ENCODE results near the gene SNRPA1.

SNRPA1 gene

GRCh38 chr15:101310508-101310907 is 15.5 kb upstream of the SNRPA1 start:
- TF ChIP-seq, protein P1, sequence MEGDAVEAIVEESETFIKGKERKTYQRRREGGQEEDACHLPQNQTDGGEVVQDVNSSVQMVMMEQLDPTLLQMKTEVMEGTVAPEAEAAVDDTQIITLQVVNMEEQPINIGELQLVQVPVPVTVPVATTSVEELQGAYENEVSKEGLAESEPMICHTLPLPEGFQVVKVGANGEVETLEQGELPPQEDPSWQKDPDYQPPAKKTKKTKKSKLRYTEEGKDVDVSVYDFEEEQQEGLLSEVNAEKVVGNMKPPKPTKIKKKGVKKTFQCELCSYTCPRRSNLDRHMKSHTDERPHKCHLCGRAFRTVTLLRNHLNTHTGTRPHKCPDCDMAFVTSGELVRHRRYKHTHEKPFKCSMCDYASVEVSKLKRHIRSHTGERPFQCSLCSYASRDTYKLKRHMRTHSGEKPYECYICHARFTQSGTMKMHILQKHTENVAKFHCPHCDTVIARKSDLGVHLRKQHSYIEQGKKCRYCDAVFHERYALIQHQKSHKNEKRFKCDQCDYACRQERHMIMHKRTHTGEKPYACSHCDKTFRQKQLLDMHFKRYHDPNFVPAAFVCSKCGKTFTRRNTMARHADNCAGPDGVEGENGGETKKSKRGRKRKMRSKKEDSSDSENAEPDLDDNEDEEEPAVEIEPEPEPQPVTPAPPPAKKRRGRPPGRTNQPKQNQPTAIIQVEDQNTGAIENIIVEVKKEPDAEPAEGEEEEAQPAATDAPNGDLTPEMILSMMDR (conservative IDR thresholded peaks at IDR 0.05; ENCODE audit: low read length), result no peak
- no peak for DNase-seq (ENCODE audit: low read depth)
- H3K4me3 ChIP-seq (ENCODE audit: low read length), result no peak overlapping the region

DNA sequence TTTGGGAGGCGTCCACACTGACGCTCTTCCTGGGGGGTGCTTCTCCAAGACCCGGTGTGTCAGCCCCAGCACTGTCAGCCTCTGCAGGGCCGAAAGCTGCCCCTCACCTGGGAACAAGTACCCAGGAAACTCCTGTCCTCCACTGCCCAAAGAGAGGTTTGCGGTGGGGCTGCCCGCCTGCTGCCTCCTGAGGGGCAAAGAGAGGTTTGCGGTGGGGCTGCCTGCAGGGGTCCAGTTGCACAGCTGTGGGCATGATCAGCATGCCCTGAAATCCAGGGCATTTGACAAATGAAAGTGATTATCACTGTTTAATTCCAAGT is 15.1 kb upstream of the SNRPA1 start:
- no peak for DNase-seq (ENCODE audit: low read depth)
- H3K4me3 ChIP-seq (ENCODE audit: low read length), result no peak overlapping the region
- TF ChIP-seq, protein P1 (conservative IDR thresholded peaks at IDR 0.05; ENCODE audit: low read length), result no peak

DNA sequence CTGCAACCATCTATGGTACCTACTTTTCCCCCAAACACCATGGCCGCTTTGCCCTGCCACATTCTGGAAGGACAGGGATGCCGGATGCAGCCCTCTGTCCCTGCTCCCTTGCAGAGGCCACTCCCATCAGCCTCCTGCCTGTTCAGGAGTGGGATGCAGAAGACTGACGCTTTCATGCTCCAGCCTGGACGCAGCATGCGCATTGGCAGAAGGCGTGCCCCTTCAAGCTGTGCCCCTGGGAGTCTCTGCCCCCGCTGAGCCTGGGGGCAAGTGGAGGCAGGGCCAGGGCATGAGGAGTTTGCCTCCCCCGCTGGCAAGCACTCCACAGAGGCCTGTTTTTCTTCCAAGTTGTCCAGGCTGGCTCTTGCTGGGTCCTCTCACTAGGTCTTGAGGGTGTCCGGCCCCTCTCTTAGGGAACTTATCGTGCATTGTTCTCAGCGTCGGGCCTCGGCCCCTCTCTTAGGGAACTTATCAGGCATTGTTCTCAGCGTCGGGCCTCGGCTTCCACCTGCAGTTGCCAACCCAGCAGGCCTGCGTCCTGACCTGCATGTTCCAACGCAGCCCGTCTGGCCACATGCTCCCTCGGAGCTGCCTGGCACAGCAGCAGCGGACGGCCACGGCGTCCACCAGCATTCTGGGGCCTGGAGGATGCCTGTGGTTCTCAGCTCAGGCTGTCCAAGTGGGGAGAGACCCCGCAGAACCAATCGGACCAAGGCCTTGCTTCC is 14.6 kb upstream of the SNRPA1 start:
- TF ChIP-seq, protein P1 (conservative IDR thresholded peaks at IDR 0.05; ENCODE audit: low read length), result no peak

GRCh38 chr15:101308604-101309435 is 13.8 kb upstream of the SNRPA1 start:
- no peak for DNase-seq (ENCODE audit: low read depth)
- TF ChIP-seq, protein P1 (conservative IDR thresholded peaks at IDR 0.05; ENCODE audit: low read length), result no peak
- H3K4me3 ChIP-seq (ENCODE audit: low read length), result no peak overlapping the region

More for the DNA sequence above, 14.6 kb upstream of the SNRPA1 start:
- no peak for DNase-seq (ENCODE audit: low read depth)
- H3K4me3 ChIP-seq (ENCODE audit: low read length), result no peak overlapping the region

- TF ChIP-seq, protein P1 (conservative IDR thresholded peaks at IDR 0.05; ENCODE audit: low read length), result no peak
- no peak overlapping the region for H3K4me3 ChIP-seq (ENCODE audit: low read length)
- no peak for DNase-seq (ENCODE audit: low read depth)
Measured at GRCh38 chr15:101307897-101308603, 13.0 kb upstream of the SNRPA1 start.

DNA sequence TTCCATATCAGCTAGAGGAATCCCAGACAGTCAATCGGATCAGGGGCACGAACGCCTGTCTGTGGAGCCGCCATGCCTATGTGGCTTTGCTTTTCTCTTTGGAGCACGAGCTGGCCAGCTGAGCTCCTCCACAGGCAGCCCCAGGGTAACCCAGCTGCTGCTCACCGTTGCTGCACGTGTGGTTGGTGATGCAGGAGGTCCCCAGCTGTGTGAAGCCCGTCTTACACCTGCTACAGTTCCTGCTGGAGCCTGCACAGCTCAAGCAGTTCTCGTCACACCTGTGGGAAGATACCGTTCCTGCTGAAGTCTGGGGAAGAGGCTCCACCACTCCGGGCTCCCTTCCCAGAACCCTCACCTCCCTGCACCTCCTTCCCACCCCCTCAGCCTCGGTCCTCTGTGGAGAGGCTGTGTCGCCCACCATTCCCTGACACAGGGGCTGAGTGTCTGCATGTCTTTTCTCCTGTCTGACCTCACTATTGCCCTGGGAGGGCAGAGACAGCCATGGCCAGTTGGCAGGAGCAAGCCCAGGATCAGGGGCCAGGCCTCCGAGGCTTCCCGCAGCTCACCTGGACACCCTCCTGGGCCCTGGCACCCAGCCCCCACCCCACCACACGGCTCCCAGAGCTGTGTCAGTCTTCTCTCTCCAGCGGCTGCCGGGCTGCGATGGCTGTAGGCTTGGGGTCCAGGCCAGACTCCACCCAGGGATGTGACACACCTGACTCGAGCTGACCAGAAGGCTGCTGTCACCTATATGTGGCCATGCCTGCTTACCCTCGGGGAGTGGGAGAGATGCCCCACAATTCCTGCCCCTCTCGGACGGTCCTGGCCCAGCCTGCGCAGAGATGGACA is 12.2 kb upstream of the SNRPA1 start:
- TF ChIP-seq, protein P1 (conservative IDR thresholded peaks at IDR 0.05; ENCODE audit: low read length), result no peak
- DNase-seq (ENCODE audit: low read depth), result no peak
- H3K4me3 ChIP-seq (ENCODE audit: low read length), result no peak overlapping the region
